Right lung (tissue), 5 donors: ENCODE data around the gene KLHL36. TPM values are rescaled to one million over a fixed set of nuclear protein-coding genes. Genes with fewer than 3 reads are reported as not detected.

Source experiments
- DNase-seq, 2 donors: peaks; one replicate each; pipeline ENCODE4 v3.0.0-alpha.2; 2013
- polyA plus RNA-seq, 5 donors: library from polyadenylated mRNA; unstranded; fragments of 120-200 nt; gene quantifications; one replicate each; pipeline versions ENCODE4 v1.2.1 to v1.2.3, GENCODE V29; 2013; ENCODE audit warnings: inconsistent platforms in 1 of 5, low replicate concordance in 1 of 5; ENCODE audit not compliant: insufficient read length in 5 of 5, insufficient read depth in 1 of 5

The KLHL36 gene
- polyA plus RNA-seq, 5 donors = 18.6 to 28.3 (median 24.9) TPM

DNA sequence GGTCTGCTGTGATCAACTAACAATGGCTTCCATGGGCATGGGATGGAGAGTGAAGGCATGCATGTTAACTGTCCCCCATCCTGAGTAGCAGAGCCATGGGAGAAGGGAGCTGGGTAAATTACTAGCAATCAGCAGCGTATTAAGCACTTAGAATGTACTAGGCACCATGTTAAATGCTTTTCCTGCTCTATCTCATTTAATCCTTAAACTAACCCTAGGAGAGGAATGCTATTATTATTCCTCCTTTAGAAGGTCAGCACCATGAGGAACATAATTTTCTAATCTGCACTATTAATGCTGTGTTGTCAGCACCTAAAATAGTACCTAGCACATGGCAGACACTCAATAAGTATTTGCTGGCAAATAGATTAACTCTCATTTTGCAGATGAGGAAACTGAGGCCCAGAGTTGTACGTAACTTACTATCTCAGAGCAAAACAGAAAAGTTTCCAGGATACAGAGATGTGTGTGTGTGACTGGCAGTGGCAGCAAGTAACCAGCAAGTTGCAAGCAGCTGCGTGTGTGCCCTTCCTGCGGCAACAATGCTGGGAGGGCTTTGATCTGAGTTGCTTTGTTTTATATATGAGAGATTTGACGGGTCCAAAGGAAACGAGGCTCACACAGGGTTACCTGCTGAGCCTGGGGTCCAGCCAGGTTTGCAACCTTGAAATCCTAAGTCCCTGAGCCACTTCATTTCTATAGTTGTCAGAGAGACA, 6.5 kb upstream of the KLHL36 start:
- no peak for DNase-seq

DNA sequence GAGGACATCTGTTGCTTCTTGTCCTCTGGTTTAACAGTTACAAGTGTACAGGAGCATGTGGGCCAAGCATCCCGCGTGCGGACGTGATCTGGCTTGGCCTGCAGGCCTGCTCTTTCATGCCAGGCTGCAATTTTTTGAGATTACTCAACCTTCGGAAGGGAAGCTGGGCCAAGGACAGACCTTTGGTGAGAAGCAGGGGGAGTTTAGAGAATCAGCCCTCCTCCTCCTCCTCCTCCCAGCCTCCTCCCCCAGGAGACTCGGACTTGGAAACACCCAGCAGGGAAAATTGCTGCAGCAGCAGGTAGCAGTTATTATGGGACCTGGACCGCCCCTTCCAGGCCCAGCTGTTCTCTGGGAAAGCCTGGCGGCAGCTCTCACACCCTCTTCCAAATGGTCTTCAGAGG, 5.1 kb upstream of the KLHL36 start:
- DNase-seq = peak; percentile 50 to 57

DNA sequence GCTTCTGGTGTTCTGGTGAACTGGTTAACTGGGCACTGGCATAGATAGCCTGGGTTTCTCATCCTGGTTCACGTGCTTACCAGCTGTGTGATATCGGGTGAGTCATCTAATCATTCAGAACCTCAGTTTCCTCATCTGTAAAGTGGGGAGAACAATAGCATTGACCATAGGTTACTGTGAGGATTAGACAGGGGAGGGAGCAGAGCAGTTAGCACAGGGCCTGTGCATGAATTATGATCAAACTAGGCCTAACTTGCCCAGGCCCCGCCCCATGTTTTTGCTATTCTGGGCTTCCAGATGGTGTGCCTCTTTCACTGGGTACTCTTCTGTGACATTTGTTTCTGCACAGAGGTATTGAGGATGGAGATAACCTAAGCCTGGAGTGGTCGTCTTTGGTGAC, 4.6 kb upstream of the KLHL36 start:
- no peak for DNase-seq

DNA sequence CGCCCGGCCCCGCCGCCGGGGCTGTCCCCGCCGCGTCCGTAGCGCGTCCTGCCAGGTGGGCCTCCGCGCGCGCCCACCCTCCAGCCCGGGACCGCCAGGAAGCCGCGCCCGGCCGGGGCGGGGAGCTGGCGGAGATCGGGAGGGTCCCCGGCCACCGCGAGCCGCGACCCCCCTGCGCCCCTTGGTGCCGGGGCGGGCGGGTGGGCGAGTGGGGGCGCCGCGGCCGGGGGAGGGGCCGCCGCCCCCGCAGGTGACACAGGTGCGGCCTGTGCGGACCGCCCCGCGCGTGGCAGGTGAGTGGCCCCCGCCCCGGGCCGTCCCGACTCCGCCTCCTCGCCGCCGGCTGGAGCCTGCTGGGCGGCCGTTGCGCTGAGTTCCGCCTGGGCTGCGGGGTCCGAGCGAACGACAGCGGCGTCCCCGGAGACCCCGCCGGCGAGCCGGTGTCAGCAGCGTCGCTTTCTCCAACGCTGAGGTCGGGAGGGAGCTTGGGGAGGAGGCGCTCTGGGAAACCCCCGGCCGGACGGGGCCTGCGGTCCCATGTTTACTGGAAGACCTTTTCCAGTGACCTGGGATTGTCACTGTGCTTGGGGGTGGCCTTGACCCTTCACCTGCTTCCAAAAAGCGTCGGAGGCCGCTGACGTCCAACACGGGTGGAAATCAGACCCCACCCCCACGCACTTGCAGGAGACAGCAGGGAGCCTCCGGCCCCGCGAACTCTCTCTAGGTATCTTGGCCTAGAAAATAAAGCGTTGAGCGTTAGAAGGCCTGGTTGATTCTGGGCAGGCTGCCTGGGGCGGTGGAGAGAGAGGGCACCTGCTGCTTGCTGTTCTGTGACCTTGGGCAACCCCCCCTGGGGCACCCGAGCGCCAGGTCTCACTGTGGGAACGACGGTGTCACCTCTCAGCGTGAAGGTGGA, 542 bp downstream of the KLHL36 start:
- no peak for DNase-seq

DNA sequence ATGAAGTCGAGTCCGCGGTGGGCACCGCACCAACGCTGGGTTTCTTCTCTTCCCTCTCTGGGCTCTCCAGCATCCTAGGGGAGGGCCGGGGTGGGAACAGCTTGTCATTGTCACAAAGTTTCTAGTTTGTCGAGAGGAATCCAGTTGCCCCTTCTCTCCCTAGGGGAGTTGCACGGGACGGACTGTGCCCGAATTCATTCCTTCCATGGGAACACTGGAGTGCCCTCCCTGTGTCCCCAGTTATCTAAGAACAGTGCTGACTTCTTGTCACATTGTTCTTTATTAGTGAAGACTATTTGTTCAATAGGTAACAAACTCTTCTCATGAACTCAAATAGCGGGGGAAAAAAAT, 1.2 kb downstream of the KLHL36 start:
- DNase-seq = no peak

GRCh38 chr16:84650062-84650991, 2.0 kb downstream of the KLHL36 start:
- DNase-seq = no peak

DNA sequence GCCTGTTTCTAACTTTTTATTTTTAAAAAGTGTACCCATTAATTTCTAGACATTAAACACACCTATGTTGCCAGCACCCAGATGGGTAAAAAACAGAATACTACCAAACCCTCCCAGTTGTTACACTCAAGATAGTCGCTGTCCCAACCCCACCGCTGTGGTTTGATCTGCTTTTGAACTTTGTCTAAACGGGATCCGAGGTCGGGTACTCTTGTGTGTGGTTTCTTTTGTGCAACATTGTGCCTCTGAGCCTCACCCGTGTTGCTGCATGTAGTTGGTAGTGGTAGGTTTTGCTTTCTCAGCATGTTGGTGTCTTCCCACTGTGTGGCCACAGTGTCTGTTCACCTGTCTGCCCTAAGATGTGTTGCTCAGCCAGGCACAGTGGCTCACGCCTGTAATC, 4.3 kb downstream of the KLHL36 start:
- no peak for DNase-seq

GRCh38 chr16:84654238-84654637, 5.9 kb downstream of the KLHL36 start:
- no peak for DNase-seq

DNA sequence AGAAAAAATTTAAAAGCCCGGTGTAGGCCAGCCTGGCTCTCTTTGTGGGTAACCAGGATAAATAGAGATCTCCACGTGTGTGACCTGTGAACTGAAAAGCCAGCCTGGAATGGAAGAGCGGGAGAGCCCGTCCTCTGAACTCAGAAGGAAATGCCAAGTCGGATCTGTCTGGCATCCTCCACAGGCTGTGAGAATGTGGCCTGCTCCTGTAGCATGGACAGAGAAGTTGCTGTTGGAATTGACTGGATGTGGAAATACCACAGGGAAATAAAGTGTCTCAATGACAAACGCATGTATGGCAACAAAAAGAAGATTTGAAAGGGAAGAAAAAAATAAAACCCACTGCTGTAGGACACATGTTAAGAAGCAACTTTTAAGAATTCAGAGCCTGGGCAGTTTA, 6.7 kb downstream of the KLHL36 start:
- no peak for DNase-seq

DNA sequence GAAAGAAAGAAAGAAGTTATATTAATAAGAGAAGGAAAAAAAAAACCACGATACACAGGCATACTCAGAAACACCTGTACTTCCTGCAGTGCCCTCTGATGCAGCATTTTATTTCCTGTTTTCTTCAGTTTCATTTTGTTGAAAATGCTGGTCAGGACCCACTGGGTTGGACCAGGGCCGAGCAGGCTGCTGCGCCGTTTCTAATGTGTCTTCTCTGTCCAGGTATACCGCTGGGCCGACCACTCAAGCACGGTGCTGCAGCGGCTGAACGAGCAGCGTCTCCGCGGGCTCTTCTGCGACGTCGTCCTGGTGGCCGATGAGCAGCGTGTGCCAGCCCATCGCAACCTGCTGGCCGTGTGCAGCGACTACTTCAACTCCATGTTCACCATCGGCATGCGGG, 8.3 kb downstream of the KLHL36 start:
- no peak for DNase-seq

GRCh38 chr16:84657229-84657837, 9.0 kb downstream of the KLHL36 start:
- no peak for DNase-seq

DNA sequence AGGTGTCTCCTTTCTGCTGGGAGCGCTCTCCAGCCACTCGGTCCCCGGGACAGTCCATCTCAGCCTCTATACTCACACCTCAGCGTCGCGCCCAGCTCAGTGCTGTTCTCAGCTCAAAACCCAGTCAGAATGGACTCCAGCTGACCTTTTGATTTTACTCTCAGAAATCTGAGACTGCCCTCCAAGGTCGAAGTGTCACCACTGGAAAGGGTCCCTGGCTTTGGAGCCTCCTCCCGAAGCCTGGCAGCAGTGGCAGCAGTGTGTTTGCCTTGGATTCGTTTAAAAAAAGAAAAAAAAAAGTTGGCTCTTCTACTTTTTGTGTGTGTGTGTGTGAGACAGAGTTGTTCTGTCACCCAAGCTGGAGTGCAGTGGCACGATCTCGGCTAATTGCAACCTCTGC, 10.4 kb downstream of the KLHL36 start:
- DNase-seq = no peak

GRCh38 chr16:84659656-84660300, 11.5 kb downstream of the KLHL36 start:
- DNase-seq = no peak

DNA sequence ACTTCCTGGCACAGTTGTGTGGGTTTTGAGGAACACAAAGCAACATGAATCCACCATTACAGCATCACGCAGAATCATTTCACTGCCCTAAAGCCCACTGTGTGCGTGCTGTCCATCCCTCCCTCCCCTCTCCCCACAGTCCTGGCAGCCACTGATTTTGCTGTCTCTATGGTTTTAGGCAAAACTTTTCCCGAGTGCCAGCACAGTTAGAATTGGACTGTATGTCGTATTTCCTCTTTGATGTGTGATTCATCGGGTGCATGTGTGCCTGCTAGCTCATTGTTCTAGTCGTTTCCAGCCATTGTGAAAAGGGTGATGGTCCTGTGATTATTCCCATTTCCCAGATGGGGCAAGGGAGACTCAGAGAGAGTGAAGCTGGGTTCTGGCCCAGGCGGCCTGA, 12.7 kb downstream of the KLHL36 start:
- DNase-seq = no peak

GRCh38 chr16:84661418-84662060, 13.2 kb downstream of the KLHL36 start:
- DNase-seq = no peak

- no peak for DNase-seq
Observed at GRCh38 chr16:84662471-84662870, 14.2 kb downstream of the KLHL36 start.

DNA sequence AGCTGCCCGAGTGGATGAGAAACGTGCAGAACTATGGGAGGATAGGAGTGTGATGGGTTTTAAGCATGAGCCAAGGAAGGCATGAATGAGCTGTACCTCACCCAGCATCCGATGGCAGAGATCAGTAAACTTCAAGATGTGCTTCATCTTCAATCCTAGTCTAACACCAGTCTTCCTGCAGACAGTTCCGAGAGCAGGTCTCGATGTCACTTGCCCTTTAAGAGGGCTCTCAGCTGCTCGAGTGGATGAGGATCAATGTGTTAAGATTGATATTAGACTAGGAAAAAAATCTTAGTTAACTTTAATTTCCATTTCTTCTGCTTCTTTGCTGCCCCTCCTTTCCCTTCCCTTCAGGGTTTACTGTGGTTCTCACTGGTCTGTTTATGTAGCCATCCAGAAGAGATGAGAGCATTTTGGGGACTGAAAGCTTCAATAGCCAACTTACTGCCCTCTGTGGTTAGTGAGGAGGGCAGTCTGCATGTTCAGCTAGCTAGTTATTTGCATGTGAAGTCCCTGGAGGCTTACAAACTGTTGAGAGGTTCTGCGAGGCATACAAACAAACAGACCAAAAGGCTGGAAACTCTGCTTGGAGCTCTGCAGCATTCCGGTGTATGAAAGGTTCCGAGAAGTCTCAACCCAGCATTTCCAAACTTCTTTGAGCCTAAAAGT, 15.3 kb downstream of the KLHL36 start:
- DNase-seq = no peak

DNA sequence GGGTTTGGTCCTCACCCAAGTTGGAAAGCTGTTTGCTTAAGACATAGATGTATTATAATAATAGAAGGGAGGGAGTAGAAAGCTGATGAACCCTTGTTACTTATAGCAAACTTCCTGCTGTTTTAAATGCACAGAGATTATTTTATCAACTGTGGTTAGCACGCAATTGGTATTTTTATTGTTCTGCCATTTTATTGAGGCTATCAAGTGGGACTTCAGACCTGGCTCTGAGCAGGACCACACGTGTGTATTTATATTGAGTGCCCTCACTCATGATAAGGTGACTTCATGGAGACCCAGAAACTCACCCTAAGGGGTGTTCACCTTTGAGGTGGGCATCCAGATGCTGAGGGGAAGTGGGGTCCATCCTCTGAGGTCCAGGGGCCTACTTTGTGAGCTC, 17.0 kb downstream of the KLHL36 start:
- no peak for DNase-seq

DNA sequence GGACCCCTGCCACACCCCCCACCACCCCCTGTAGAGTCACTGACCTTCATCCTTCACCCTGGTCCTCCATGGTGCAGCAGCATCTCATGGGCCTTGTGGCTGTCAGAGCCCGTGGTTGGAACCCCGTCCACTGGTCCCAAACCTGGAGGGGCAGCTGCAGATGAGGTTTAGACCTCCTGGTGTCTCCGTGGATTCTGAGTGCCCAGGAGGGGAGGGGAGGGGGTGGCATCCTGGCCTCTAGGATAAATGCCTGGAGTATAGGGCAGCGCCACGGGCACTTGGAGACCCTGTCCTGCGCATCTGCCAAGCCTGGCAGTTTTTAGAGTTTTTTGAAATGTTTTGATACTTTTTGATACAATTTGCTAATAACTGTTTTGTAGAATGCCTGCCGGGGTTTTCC, 17.5 kb downstream of the KLHL36 start:
- no peak for DNase-seq
